Measurements from ENCODE around the gene PKP1.

DNA sequence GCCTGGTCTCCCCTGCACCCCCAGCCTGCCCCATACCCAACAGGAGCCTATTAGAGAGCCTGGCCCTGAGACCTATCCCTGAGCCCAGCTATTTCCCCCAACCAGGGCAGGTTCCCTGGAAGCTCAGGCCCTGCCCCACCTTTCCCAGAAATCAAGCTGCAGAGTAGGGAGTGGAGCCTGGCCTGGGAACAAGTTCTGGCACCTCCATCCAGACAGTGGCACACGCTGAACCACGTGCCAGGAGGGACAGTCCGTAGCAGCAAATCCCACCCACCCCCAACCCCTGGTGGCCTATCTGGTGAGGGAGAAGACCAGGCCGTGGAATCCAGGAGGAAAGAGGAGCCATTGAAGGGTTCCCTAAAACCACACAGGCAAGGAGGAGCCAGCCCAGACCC is 71.6 kb downstream of the PKP1 start:
- TF ChIP-seq ZNF274 (IDR thresholded peaks at IDR 0.05; ENCODE audit: insufficient read depth, insufficient read length) (no peak), SUZ12 (IDR thresholded peaks at IDR 0.05; ENCODE audit: unreplicated experiment) (no peak), POLR2AphosphoS5 (IDR thresholded peaks at IDR 0.05; ENCODE audit: low read length) (no peak), JUNB (IDR thresholded peaks at IDR 0.05) (no peak), EZH2 (IDR thresholded peaks at IDR 0.05; ENCODE audit: borderline replicate concordance, control insufficient read depth, low read depth, low read length) (no peak), TAF1 (IDR thresholded peaks at IDR 0.05; ENCODE audit: borderline replicate concordance, low read depth, low read length) (no peak), EP300 (IDR thresholded peaks at IDR 0.05; ENCODE audit: borderline replicate concordance in 1 of 2, control insufficient read depth in 1 of 2, low read depth in 2 of 2, low read length in 2 of 2) (no peak)
